ENCODE measurements around the gene PUDP.

Gene PUDP

GRCh38 chrX:7076245-7076661 lies 71.7 kb downstream of the PUDP start:
- no peak for DNase-seq (ENCODE audit: low read depth in 1 of 2, low spot score in 1 of 2)

GRCh38 chrX:7074908-7075204 lies 73.1 kb downstream of the PUDP start:
- no peak for DNase-seq (ENCODE audit: low read depth in 1 of 2, low spot score in 1 of 2)

GRCh38 chrX:7074148-7074907 lies 73.6 kb downstream of the PUDP start:
- no peak for DNase-seq (ENCODE audit: low read depth in 1 of 2, low spot score in 1 of 2)

- no peak for DNase-seq (ENCODE audit: low read depth in 1 of 2, low spot score in 1 of 2)
These were observed 74.6 kb downstream of the PUDP start for GRCh38 chrX:7073336-7073735.

- no peak for DNase-seq (ENCODE audit: low read depth in 1 of 2, low spot score in 1 of 2)
These were observed 75.1 kb downstream of the PUDP start for GRCh38 chrX:7072856-7073255.

GRCh38 chrX:7071390-7071789 lies 76.6 kb downstream of the PUDP start:
- no peak for DNase-seq (ENCODE audit: low read depth in 1 of 2, low spot score in 1 of 2)

- no peak for DNase-seq (ENCODE audit: low read depth in 1 of 2, low spot score in 1 of 2)
These were observed 78.4 kb downstream of the PUDP start for GRCh38 chrX:7069556-7069955.

- DNase-seq (ENCODE audit: low read depth in 1 of 2, low spot score in 1 of 2): no peak
These were observed 79.0 kb downstream of the PUDP start for GRCh38 chrX:7068939-7069367.

GRCh38 chrX:7067256-7067655 lies 80.7 kb downstream of the PUDP start:
- DNase-seq (ENCODE audit: low read depth in 1 of 2, low spot score in 1 of 2): no peak

GRCh38 chrX:7065473-7065872 lies 82.5 kb downstream of the PUDP start:
- no peak for DNase-seq (ENCODE audit: low read depth in 1 of 2, low spot score in 1 of 2)

- DNase-seq (ENCODE audit: low read depth in 1 of 2, low spot score in 1 of 2): no peak
These were observed 85.0 kb downstream of the PUDP start for GRCh38 chrX:7062903-7063302.

GRCh38 chrX:7062276-7062675 lies 85.7 kb downstream of the PUDP start:
- no peak for DNase-seq (ENCODE audit: low read depth in 1 of 2, low spot score in 1 of 2)

GRCh38 chrX:7061429-7061828 lies 86.5 kb downstream of the PUDP start:
- DNase-seq (ENCODE audit: low read depth in 1 of 2, low spot score in 1 of 2): no peak

GRCh38 chrX:7060444-7060843 lies 87.5 kb downstream of the PUDP start:
- no peak for DNase-seq (ENCODE audit: low read depth in 1 of 2, low spot score in 1 of 2)

- no peak for DNase-seq (ENCODE audit: low read depth in 1 of 2, low spot score in 1 of 2)
These were observed 88.1 kb downstream of the PUDP start for GRCh38 chrX:7059859-7060258.

- no peak for DNase-seq (ENCODE audit: low read depth in 1 of 2, low spot score in 1 of 2)
These were observed 88.6 kb downstream of the PUDP start for GRCh38 chrX:7059214-7059838.

GRCh38 chrX:7055386-7056137 lies 92.4 kb downstream of the PUDP start:
- DNase-seq (ENCODE audit: low read depth in 1 of 2, low spot score in 1 of 2): no peak

- DNase-seq (ENCODE audit: low read depth in 1 of 2, low spot score in 1 of 2): no peak
These were observed 93.4 kb downstream of the PUDP start for GRCh38 chrX:7054219-7055216.

GRCh38 chrX:7052541-7052940 lies 95.4 kb downstream of the PUDP start:
- no peak for DNase-seq (ENCODE audit: low read depth in 1 of 2, low spot score in 1 of 2)

- no peak for DNase-seq (ENCODE audit: low read depth in 1 of 2, low spot score in 1 of 2)
These were observed 97.7 kb downstream of the PUDP start for GRCh38 chrX:7050271-7050670.

GRCh38 chrX:7047951-7048350 lies 100.0 kb downstream of the PUDP start:
- no peak for DNase-seq (ENCODE audit: low read depth in 1 of 2, low spot score in 1 of 2)
